MM.1S (cell line): ENCODE data around the gene LTBP1.

ENCODE experiments used
- EZH2 ChIP-seq: fragments of 300-600 bp; sonication (generic); optimal IDR thresholded peaks from 2 replicates; pipeline ENCODE3; 2017; ENCODE audit warnings: low read depth, mild to moderate bottlenecking, antibody characterized with exemption, low read length, mixed read lengths
- TF ChIP-seq, protein P1 (sequence below): fragments of 300-600 bp; sonication (generic); IDR thresholded peaks from 2 replicates; pipeline ENCODE4 v1.5.1; 2016; ENCODE audit warnings: antibody characterized with exemption, low read length, mixed read lengths

DNA sequence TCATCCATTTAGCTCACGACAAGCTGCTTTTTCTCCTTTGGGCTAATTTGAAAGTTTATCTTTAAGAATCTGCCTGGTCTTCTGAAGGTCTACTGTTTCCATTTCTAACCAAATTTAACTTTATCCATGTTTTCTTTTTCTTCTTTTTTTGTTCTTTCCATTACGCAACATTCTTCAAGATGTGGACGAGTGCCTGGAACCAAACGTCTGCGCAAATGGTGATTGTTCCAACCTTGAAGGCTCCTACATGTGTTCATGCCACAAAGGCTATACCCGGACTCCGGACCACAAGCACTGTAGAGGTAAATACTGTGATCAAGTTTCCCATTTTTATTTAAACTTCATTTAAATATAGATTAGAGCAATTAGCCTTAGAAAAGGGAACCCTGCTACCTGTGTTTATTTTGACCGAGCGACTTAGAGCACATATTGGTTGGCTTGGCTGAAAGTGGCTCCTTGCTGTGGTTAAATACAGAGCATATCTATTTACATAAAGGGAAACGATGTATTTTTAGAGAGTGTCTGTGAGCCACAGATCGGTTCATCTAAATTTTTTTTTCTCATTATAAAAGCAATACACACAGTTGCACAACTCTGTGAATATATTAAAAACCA lies 346.3 kb downstream of the LTBP1 start:
- no peak for TF ChIP-seq EZH2
- TF ChIP-seq, protein P1, sequence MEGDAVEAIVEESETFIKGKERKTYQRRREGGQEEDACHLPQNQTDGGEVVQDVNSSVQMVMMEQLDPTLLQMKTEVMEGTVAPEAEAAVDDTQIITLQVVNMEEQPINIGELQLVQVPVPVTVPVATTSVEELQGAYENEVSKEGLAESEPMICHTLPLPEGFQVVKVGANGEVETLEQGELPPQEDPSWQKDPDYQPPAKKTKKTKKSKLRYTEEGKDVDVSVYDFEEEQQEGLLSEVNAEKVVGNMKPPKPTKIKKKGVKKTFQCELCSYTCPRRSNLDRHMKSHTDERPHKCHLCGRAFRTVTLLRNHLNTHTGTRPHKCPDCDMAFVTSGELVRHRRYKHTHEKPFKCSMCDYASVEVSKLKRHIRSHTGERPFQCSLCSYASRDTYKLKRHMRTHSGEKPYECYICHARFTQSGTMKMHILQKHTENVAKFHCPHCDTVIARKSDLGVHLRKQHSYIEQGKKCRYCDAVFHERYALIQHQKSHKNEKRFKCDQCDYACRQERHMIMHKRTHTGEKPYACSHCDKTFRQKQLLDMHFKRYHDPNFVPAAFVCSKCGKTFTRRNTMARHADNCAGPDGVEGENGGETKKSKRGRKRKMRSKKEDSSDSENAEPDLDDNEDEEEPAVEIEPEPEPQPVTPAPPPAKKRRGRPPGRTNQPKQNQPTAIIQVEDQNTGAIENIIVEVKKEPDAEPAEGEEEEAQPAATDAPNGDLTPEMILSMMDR: no peak
